B cell (primary cell): ENCODE measurements around the gene ARGLU1. TPM values are rescaled to one million over a fixed set of nuclear protein-coding genes. Genes with fewer than 3 reads are reported as not detected.

ENCODE experiments used
- ATAC-seq: fragments of 200-7000 bp; cut with Tn5 transposase; one replicate; pipeline ENCODE4 v1.10.0; 2021; ENCODE audit warnings: low read depth, mild to moderate bottlenecking, moderate number of reproducible peaks, moderate library complexity
- CTCF ChIA-PET: fragments of 350-600 bp; sonication (Branson Sonifier 250); formaldehyde crosslinking; loops from one replicate; lab custom pipeline; 2021; ENCODE audit warnings: antibody characterized with exemption, inconsistent platforms; lab: Charles Lee
- POLR2A ChIA-PET: fragments of 350-600 bp; sonication (Branson Sonifier 250); formaldehyde crosslinking; loops from one replicate; lab custom pipeline; 2021; ENCODE audit warnings: antibody characterized with exemption; lab: Charles Lee
- DNase-seq: peaks from one replicate; pipeline ENCODE4 v3.0.0; 2013
- H2AFZ ChIP-seq: 2 replicates; pipeline ENCODE4 v1.6.1; 2012; ENCODE audit warnings: mild to moderate bottlenecking, low read depth, low read length; ENCODE audit not compliant: insufficient read depth, poor library complexity, severe bottlenecking
- H3K27ac ChIP-seq, 2 donors: 1 replicate in 1 of 2; 2 replicates in 1 of 2; pipeline ENCODE4 v1.5.1; 2012 to 2013; ENCODE audit warnings: low read length in 2 of 2, mild to moderate bottlenecking in 2 of 2, moderate library complexity in 1 of 2
- H3K27me3 ChIP-seq, 4 experiments: fragments of 200-600 bp in 1 of 4; sonication (generic) in 1 of 4; replicated peaks in 1 of 4; 1 replicate in 2 of 4; 2 replicates in 2 of 4; pipeline versions ENCODE4 v1.6.1 to v1.7.0; 2013 to 2016; ENCODE audit warnings: low read length in 3 of 4, mild to moderate bottlenecking in 2 of 4, mixed read lengths in 1 of 4, moderate library complexity in 1 of 4; ENCODE audit not compliant: insufficient read depth in 4 of 4, control insufficient read depth in 3 of 4; ENCODE audit errors: control extremely low read depth in 1 of 4
- H3K36me3 ChIP-seq, 2 experiments: replicated peaks in 1 of 2; 1 replicate in 1 of 2; 2 replicates in 1 of 2; pipeline versions ENCODE4 v1.6.1 to v1.7.1; 2013; ENCODE audit warnings: low read length in 1 of 2; ENCODE audit not compliant: insufficient read depth in 2 of 2, control insufficient read depth in 1 of 2; ENCODE audit errors: control extremely low read depth in 1 of 2, extremely low read depth in 1 of 2
- H3K4me1 ChIP-seq, 2 donors: fragments of 200-600 bp in 1 of 2; sonication (generic) in 1 of 2; 1 replicate in 1 of 2; 2 replicates in 1 of 2; pipeline versions ENCODE4 v1.5.1 to v1.6.1; 2013 to 2017; ENCODE audit warnings: low read length in 2 of 2; ENCODE audit not compliant: control insufficient read depth in 2 of 2, insufficient read depth in 2 of 2
- H3K4me2 ChIP-seq: replicated peaks from 2 replicates; pipeline ENCODE3; 2012; ENCODE audit warnings: mild to moderate bottlenecking, low read depth, low read length; ENCODE audit not compliant: poor library complexity, severe bottlenecking
- H3K4me3 ChIP-seq, 5 experiments: fragments of 200-600 bp in 1 of 5; sonication (generic) in 1 of 5; 1 replicate in 3 of 5; 2 replicates in 2 of 5; pipeline versions ENCODE4 v1.5.1 to v1.7.0; 2011 to 2016; ENCODE audit warnings: low read length in 4 of 5, mild to moderate bottlenecking in 4 of 5, low read depth in 2 of 5, control low read depth in 1 of 5, moderate library complexity in 1 of 5; ENCODE audit not compliant: insufficient read depth in 1 of 5; ENCODE audit errors: control extremely low read depth in 1 of 5, extremely low read depth in 1 of 5
- H3K79me2 ChIP-seq: fragments of 200-600 bp; sonication (generic); one replicate; pipeline ENCODE4 v1.6.0; 2016; ENCODE audit warnings: low read length; ENCODE audit not compliant: control insufficient read depth, insufficient read depth
- H3K9ac ChIP-seq: fragments of 200-600 bp; sonication (generic); 2 replicates; pipeline ENCODE4 v1.6.1; 2017; ENCODE audit warnings: mild to moderate bottlenecking, low read length, moderate library complexity
- H3K9me3 ChIP-seq, 3 donors: one replicate each; pipeline versions ENCODE4 v1.6.1 to v1.7.1; 2013; ENCODE audit warnings: low read length in 2 of 3; ENCODE audit not compliant: control insufficient read depth in 2 of 3, insufficient read depth in 1 of 3; ENCODE audit errors: control extremely low read depth in 1 of 3
- H4K20me1 ChIP-seq: 2 replicates; pipeline ENCODE4 v1.6.0; 2012; ENCODE audit warnings: mild to moderate bottlenecking, low read length; ENCODE audit not compliant: insufficient read depth, control insufficient read depth, poor library complexity, severe bottlenecking
- H3K27ac Mint-ChIP-seq: one replicate; pipeline ENCODE4 v1.8.0; 2021; ENCODE audit warnings: mixed read lengths
- H3K27me3 Mint-ChIP-seq: one replicate; pipeline ENCODE4 v1.8.0; 2021; ENCODE audit warnings: mixed read lengths
- H3K4me1 Mint-ChIP-seq: one replicate; pipeline ENCODE4 v1.8.0; 2021; ENCODE audit warnings: mixed read lengths
- H3K4me3 Mint-ChIP-seq: one replicate; pipeline ENCODE4 v1.8.0; 2021; ENCODE audit warnings: mixed read lengths
- H3K9me3 Mint-ChIP-seq: one replicate; pipeline ENCODE4 v1.8.0; 2022; ENCODE audit warnings: mixed read lengths; ENCODE audit not compliant: insufficient read depth
- CTCF ChIP-seq: fragments of 200-600 bp; IDR thresholded peaks from one replicate; pipeline ENCODE4 v1.8.0; 2022; ENCODE audit warnings: antibody characterized with exemption, mild to moderate bottlenecking
- EZH2 ChIP-seq: IDR thresholded peaks from 2 replicates; pipeline ENCODE4 v1.6.1; 2012; ENCODE audit warnings: borderline replicate concordance, low read depth, mild to moderate bottlenecking, moderate library complexity, low read length; ENCODE audit not compliant: insufficient read depth, poor library complexity, severe bottlenecking
- WGBS: methylation state at CpG from one replicate; pipeline ENCODE4 v1.1.5; 2013; ENCODE audit warnings: missing lambda C conversion rate; ENCODE audit not compliant: insufficient coverage; 5-methylcytosine and 5-hydroxymethylcytosine counted together
- intact Hi-C: fragments of 100-400 bp; cut with micrococcal nuclease; formaldehyde crosslinking; loops from one replicate; pipeline ENCODE4 v1.10.0; 2022
- polyA plus RNA-seq: library from polyadenylated mRNA; depleted of rRNA; stranded (reverse); fragments of >200 nt; gene quantifications from 2 replicates; pipeline ENCODE4 v1.2.3, GENCODE V29; 2012
- total RNA-seq, 2 donors: library from RNA; stranded (reverse); fragments of 120-200 nt in 1 of 2; gene quantifications; 1 replicate in 1 of 2; 2 replicates in 1 of 2; pipeline versions ENCODE4 v1.2.3 to v1.2.4, GENCODE V29; 2013 to 2022

Gene ARGLU1
- total and polyA plus RNA-seq, 2 donors (not counting 1 experiment from before 2014, with no cell fraction given) = 170 to 261 TPM

GRCh38 chr13:106541826-106542225 is 26.1 kb downstream of the ARGLU1 start:
- Histone ChIP-seq H2AFZ (no peak overlapping the region), H3K27me3 (no peaks in the 10 kb centered on the region), H3K27ac (no peak overlapping the region), H3K4me3 (no peak overlapping the region), H3K79me2 (no peaks in the 10 kb centered on the region), H3K4me1 (no peaks in the 10 kb centered on the region), H3K4me2 (no peak overlapping the region), H3K36me3 (peaks cover 12 to 22% of the 10 kb centered on the region in 2 experiments), H3K9ac (no peak overlapping the region), H3K9me3 (no peaks in the 10 kb centered on the region), H4K20me1 (peaks cover 24% of the 10 kb centered on the region)
- Mint-ChIP-seq H3K27me3 (no peaks in the 10 kb centered on the region), H3K4me3 (no peak overlapping the region), H3K27ac (no peak overlapping the region), H3K9me3 (no peaks in the 10 kb centered on the region), H3K4me1 (no peaks in the 10 kb centered on the region)
- whole genome bisulfite sequencing = no CpG with 5 or more reads among the region's 1 CpG
- ATAC-seq = no peak
- ChIA-PET CTCF (no interaction called here), POLR2A (no interaction called here)
- intact Hi-C loops = no loop called here
- DNase-seq = no peak
- TF ChIP-seq CTCF (no peak), EZH2 (no peak)

GRCh38 chr13:106540613-106541012 is 27.3 kb downstream of the ARGLU1 start:
- intact Hi-C loops = no loop called here
- H3K27me3 ChIP-seq = no peaks in the 10 kb centered on the region
- 100% methylated on average over 1 of the region's 4 CpGs for WGBS
- no peak overlapping the region for H2AFZ ChIP-seq
- POLR2A ChIA-PET = no interaction called here
- peaks cover 9 to 13% of the 10 kb centered on the region in 2 experiments for H3K36me3 ChIP-seq
- Mint-ChIP-seq H3K27ac (no peak overlapping the region), H3K4me1 (peaks cover 4% of the 10 kb centered on the region), H3K4me3 (no peak overlapping the region), H3K9me3 (no peaks in the 10 kb centered on the region), H3K27me3 (no peaks in the 10 kb centered on the region)
- CTCF ChIA-PET = interaction anchor here (0.7 to 1.0 kb wide), 2 partner anchors 13 to 29 kb away, joined by 3 read pairs; no protein-coding TSS in a partner anchor
- no peak overlapping the region for H3K4me3 ChIP-seq
- H3K4me1 ChIP-seq = peaks cover 0 to 3% of the 10 kb centered on the region in 2 donors
- no peaks in the 10 kb centered on the region for H3K79me2 ChIP-seq
- no peaks in the 10 kb centered on the region for H3K9me3 ChIP-seq
- no peak overlapping the region for H3K27ac ChIP-seq
- no peak overlapping the region for H3K4me2 ChIP-seq
- TF ChIP-seq EZH2 (no peak), CTCF (no peak)
- H3K9ac ChIP-seq = no peak overlapping the region
- DNase-seq (no peak), ATAC-seq (no peak)
- peaks cover 16% of the 10 kb centered on the region for H4K20me1 ChIP-seq
